Endothelial cell (in vitro differentiated cells): ENCODE measurements around the gene COPS4. TPM values are rescaled to one million over a fixed set of nuclear protein-coding genes. Genes with fewer than 3 reads are reported as not detected.

ENCODE experiments used
- DNase-seq: peaks from one replicate; pipeline ENCODE4 v3.0.0; 2021; ENCODE audit warnings: low spot score
- H3K27ac Mint-ChIP-seq: one replicate; pipeline ENCODE4 v1.8.0; 2021; ENCODE audit warnings: mixed read lengths, inconsistent platforms; ENCODE audit not compliant: unreplicated experiment
- H3K27me3 Mint-ChIP-seq: one replicate; pipeline ENCODE4 v1.8.0; 2021; ENCODE audit warnings: mild to moderate bottlenecking, moderate library complexity, mixed read lengths, inconsistent platforms; ENCODE audit not compliant: unreplicated experiment
- H3K36me3 Mint-ChIP-seq: one replicate; pipeline ENCODE4 v1.8.0; 2021; ENCODE audit warnings: mild to moderate bottlenecking, low read depth, mixed read lengths, inconsistent platforms; ENCODE audit not compliant: unreplicated experiment
- H3K4me1 Mint-ChIP-seq: one replicate; pipeline ENCODE4 v1.8.0; 2021; ENCODE audit warnings: mild to moderate bottlenecking, mixed read lengths, inconsistent platforms; ENCODE audit not compliant: unreplicated experiment
- H3K4me3 Mint-ChIP-seq: one replicate; pipeline ENCODE4 v1.8.0; 2021; ENCODE audit warnings: mild to moderate bottlenecking, mixed read lengths, inconsistent platforms; ENCODE audit not compliant: unreplicated experiment
- H3K9me3 Mint-ChIP-seq: one replicate; pipeline ENCODE4 v1.8.0; 2021; ENCODE audit warnings: mixed read lengths, inconsistent platforms; ENCODE audit not compliant: unreplicated experiment
- total RNA-seq: library from RNA; stranded (reverse); fragmentation: NEBNext Ultra II Directional; extraction: Animal tissue kit (Norgen Biotek cat#: 25700); gene quantifications from one replicate; pipeline ENCODE4 v1.2.1, GENCODE V29; 2021; ENCODE audit not compliant: unreplicated experiment
- TF ChIP-seq, protein P1 (sequence below): fragments of 200-600 bp; sonication (generic); IDR thresholded peaks from one replicate; pipeline ENCODE4 v1.5.0; 2021; ENCODE audit warnings: antibody characterized with exemption; ENCODE audit not compliant: unreplicated experiment

COPS4 gene
- total RNA-seq, 1 donor from 2014 or later = 32.2 TPM

- no peaks in the 10 kb centered on the region for H3K36me3 Mint-ChIP-seq
- H3K27me3 Mint-ChIP-seq = peaks cover 3% of the 10 kb centered on the region
- no peak overlapping the region for H3K4me3 Mint-ChIP-seq
- H3K9me3 Mint-ChIP-seq = no peaks in the 10 kb centered on the region
- H3K4me1 Mint-ChIP-seq = peaks cover 4% of the 10 kb centered on the region
- TF ChIP-seq, protein P1, sequence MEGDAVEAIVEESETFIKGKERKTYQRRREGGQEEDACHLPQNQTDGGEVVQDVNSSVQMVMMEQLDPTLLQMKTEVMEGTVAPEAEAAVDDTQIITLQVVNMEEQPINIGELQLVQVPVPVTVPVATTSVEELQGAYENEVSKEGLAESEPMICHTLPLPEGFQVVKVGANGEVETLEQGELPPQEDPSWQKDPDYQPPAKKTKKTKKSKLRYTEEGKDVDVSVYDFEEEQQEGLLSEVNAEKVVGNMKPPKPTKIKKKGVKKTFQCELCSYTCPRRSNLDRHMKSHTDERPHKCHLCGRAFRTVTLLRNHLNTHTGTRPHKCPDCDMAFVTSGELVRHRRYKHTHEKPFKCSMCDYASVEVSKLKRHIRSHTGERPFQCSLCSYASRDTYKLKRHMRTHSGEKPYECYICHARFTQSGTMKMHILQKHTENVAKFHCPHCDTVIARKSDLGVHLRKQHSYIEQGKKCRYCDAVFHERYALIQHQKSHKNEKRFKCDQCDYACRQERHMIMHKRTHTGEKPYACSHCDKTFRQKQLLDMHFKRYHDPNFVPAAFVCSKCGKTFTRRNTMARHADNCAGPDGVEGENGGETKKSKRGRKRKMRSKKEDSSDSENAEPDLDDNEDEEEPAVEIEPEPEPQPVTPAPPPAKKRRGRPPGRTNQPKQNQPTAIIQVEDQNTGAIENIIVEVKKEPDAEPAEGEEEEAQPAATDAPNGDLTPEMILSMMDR = no peak
- H3K27ac Mint-ChIP-seq = no peak overlapping the region
- DNase-seq = no peak
Observed at GRCh38 chr4:83024233-83024632, 10.8 kb upstream of the COPS4 start.

DNA sequence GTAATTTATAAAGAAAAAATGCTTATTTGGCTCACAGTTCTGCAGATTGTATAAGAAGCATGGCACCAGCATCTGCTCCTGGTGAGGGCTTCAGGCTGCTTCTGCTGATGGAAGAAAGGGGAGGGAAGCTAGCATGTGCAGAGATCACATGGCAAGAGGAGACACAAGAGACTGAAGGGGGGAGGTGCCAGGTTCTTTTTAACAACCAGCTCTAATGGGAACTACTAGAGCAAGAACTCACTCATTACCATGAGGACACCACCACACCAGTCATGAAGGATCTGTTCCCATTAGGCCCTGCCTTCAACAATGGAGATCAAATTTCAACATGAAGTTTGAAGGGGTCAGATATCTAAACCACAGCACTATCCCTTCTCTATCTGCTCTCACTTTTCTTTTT is 9.4 kb upstream of the COPS4 start:
- H3K4me1 Mint-ChIP-seq = peaks cover 7% of the 10 kb centered on the region
- TF ChIP-seq, protein P1 = no peak
- no peaks in the 10 kb centered on the region for H3K9me3 Mint-ChIP-seq
- H3K36me3 Mint-ChIP-seq = no peaks in the 10 kb centered on the region
- H3K27me3 Mint-ChIP-seq = peaks cover 3% of the 10 kb centered on the region
- no peak for DNase-seq
- no peak overlapping the region for H3K4me3 Mint-ChIP-seq
- no peak overlapping the region for H3K27ac Mint-ChIP-seq

DNA sequence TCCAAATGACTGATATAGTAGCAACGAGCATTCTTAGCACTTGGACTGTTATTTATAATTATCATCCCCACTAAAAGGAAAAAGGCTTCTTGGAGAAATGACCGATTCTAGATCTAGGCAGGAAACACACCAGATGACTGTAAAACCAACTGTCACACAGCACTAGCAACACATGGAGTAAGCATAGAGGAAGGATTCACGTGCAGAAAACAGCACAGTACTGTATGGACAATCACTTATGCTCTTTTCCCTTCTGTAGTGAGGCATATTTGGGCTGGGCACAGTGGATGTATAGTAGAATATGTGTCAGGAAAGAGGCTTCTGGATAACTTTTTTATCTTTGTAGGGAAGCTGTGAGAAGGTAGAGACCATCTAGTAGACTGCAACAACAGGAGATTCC is 6.0 kb upstream of the COPS4 start:
- H3K4me3 Mint-ChIP-seq = no peak overlapping the region
- no peak for DNase-seq
- no peaks in the 10 kb centered on the region for H3K9me3 Mint-ChIP-seq
- peaks cover 2% of the 10 kb centered on the region for H3K27me3 Mint-ChIP-seq
- no peaks in the 10 kb centered on the region for H3K36me3 Mint-ChIP-seq
- TF ChIP-seq, protein P1 = no peak
- peaks cover 11% of the 10 kb centered on the region for H3K4me1 Mint-ChIP-seq
- no peak overlapping the region for H3K27ac Mint-ChIP-seq

DNA sequence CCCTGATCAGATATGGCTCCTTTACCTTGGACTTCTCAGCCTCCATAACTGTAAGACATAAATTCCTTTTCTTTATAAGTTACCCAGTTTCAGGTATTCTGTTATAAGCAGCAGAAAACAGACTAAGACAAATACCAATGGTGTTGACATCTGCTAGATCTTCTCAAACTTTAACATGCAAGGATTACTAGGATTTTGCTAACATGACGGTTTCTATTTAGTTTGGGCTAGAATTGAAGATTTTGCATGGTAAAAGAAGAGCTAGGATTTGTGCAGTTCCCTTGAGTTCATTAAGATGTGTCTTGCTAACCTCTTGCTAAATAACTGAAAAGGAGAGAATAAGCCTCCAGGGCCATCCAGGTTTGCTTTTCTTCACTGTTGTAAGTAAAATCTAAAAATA is 5.3 kb upstream of the COPS4 start:
- Mint-ChIP-seq H3K27ac (no peak overlapping the region), H3K4me3 (no peak overlapping the region), H3K9me3 (no peaks in the 10 kb centered on the region), H3K27me3 (peaks cover 2% of the 10 kb centered on the region), H3K4me1 (peaks cover 11% of the 10 kb centered on the region), H3K36me3 (no peaks in the 10 kb centered on the region)
- TF ChIP-seq, protein P1 = no peak
- no peak for DNase-seq

- no peak overlapping the region for H3K27ac Mint-ChIP-seq
- peaks cover 7% of the 10 kb centered on the region for H3K4me1 Mint-ChIP-seq
- no peak for DNase-seq
- no peak overlapping the region for H3K4me3 Mint-ChIP-seq
- H3K27me3 Mint-ChIP-seq = peaks cover 2% of the 10 kb centered on the region
- no peaks in the 10 kb centered on the region for H3K36me3 Mint-ChIP-seq
- TF ChIP-seq, protein P1 = no peak
- H3K9me3 Mint-ChIP-seq = no peaks in the 10 kb centered on the region
Observed at GRCh38 chr4:83036991-83037665, 2.1 kb downstream of the COPS4 start.
